GM19099 (cell line): ENCODE data around the gene LRMDA.

Source experiments
- POLR2A ChIP-seq: IDR thresholded peaks from 3 replicates; pipeline ENCODE4 v1.6.1; 2011; ENCODE audit warnings: low read depth; ENCODE audit not compliant: insufficient read length; ENCODE audit errors: extremely low read depth

The LRMDA gene

GRCh38 chr10:75464478-75465449 lies 33.3 kb downstream of the LRMDA start:
- no peak for TF ChIP-seq POLR2A

DNA sequence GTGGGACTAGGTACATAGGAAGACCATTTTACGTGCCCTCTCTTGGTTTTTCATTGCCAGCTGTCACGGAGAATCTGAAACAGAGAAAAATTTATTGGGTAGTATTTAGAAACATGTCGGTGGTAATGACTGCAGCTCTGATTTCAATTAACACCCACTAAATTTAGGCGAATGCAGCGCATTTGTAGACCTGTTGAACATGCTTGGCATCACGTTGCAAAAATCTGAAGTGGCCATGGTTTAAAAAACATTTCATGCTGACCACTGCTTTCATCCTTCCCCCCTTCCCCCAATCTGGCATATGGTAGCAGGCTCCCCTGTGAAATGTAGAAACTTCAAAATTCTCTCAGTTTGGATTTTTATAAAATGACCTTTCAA lies 34.0 kb downstream of the LRMDA start:
- TF ChIP-seq POLR2A, result no peak

DNA sequence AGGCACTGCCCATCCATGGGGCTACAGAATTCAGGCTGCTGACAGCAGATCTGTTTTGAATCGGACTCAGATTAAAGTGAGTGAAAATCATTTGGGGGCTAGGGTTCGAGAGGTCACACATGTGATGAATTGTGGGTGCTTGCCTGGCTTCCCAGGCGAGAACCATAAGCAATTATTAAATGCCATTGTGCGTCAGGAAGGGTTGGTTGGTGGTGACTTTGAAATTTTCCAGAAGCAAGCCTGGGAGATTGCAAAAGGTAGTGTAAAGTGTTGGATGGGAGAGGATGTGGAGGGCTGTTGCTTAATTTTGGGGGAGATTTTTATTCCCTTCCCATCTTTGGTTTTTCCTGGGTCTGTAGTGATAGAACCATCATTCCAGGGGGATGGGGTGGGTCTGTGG lies 34.6 kb downstream of the LRMDA start:
- TF ChIP-seq POLR2A, result no peak

DNA sequence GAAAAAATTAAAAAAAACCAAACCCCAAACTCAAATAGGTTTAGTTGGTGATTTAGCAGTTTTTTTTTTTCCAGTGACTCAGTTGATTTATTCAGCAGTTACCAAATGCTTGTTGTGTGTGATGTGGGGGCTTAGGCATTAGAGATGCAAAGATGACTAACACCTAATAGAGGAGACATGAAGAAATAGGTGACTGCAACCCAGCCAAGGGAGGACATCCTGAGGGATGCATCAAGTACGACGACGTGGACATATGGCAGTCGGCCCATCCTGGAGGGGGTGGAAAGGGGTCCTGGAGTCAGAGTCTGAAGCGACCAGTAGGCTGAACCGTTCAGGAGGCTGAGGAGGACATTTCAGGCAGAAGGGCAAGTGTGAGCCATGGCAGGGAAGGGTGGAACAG lies 35.5 kb downstream of the LRMDA start:
- no peak for TF ChIP-seq POLR2A

DNA sequence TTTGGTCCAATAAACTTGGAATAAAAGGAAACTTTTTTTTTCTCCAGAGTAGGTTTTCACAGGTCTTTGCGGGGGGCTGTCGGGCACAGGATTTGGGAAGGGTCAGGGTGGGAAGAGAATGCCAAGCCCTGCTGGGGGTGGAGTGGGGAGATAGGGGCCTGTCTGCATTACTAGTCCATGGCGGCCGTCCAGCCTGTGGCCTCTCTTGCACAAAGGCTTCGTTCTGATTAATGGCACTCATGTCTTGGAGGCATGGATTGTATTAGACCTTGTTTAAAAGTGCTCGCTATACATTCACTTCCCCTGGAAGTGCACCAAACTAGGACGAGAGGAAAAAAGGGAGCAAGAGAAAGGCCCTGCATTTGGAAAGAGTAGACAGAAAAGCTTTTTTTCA lies 37.2 kb downstream of the LRMDA start:
- no peak for TF ChIP-seq POLR2A

GRCh38 chr10:75469006-75469616 lies 37.7 kb downstream of the LRMDA start:
- TF ChIP-seq POLR2A, result no peak

- TF ChIP-seq POLR2A, result no peak
Observed at GRCh38 chr10:75470901-75471300, 39.5 kb downstream of the LRMDA start.

DNA sequence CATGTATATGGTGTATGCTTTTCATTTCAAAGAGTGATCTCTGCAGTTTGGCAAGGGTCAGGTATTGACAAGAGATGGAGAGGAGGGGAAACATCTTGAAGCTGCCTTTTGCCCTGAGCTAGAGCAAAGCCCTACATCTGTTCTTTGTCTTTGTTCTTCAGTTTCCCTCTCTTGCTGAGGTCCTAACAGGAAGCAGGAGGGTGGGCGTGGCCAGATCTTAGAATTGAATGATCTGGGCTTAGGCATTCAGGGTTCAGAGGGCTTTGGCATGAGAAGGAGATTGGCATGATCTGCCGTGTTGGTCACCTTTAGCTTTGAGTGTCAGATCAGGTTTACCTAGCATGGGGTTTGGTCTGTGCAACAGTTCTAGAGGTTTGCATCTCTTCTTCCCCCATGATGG lies 41.3 kb downstream of the LRMDA start:
- TF ChIP-seq POLR2A, result no peak

GRCh38 chr10:75474106-75474505 lies 42.7 kb downstream of the LRMDA start:
- no peak for TF ChIP-seq POLR2A

GRCh38 chr10:75475460-75476182 lies 44.2 kb downstream of the LRMDA start:
- no peak for TF ChIP-seq POLR2A

DNA sequence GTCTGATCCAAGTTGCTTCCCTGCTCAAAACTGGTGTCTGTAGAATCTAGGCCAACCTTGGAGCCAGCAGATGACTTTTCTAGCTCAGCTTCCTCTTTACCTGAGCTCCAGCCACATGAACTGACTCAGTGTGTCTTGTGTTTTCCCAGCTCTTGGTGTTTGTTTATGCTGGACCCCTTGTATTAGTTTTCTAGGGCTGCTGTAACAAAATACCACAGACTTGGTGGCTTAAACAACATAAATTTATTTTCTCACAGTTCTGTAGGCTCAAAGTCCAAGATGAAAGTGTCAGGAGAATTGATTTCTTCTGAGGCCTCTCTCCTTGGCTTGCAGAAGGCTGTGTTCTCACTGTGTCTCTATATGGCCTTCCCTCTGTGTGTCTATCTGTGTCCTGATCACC lies 45.1 kb downstream of the LRMDA start:
- no peak for TF ChIP-seq POLR2A

DNA sequence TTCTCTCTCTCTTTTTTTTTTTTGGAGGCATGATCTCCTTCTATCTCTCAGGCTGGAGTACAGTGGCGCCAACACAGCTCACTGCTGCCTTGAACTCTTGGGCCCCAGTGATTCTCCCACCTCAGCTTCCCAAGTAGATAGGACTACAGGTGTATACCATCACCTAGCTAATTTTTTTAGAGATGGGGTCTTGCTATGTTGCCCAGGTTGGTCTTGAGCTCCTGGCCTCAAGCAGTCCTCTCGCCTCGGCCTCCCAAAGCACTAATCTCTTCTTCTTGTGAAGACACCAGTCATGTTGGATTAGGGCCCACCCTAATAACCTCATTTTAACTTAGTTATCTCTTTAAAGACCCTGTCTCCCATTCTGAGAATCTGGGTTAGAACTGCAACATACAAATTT lies 45.6 kb downstream of the LRMDA start:
- TF ChIP-seq POLR2A, result no peak

DNA sequence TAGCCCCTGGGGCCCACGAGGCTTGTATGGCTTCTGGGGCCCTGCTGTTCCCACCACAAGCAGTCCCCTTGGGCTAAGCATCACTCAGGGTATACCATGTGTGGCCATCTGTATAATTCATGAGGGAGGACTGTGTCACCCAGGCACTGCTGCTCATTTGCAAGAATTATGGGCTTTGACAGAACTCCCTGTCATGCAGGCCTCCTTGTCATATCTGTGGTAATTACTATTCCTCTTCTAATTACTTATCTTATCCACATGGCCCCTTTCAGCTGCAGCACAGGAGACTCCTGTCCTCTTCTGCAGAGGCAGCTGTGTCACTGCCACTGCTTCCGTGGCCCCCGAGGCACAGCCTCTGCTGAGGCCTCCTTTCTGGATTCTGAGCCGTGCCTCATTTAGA lies 46.3 kb downstream of the LRMDA start:
- no peak for TF ChIP-seq POLR2A

DNA sequence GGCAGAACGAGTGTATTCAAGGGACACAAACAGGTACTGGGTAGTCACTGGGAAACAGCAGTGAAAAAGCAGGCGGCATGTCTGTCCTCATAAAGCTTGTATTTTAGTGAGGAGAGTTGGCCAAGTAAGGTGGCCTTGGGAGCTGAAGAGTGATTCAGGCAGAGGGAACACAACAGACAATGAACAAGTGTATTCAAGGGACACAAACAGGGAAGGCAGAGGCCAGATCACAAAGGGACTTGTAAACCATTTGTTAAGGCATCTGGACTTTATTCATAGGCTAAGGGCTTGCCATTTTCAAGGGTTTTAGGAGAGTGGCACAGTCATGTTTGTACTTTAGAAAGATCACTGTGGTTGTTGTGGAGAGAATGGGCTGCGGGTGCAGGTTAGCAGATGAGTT lies 49.0 kb downstream of the LRMDA start:
- TF ChIP-seq POLR2A, result no peak

DNA sequence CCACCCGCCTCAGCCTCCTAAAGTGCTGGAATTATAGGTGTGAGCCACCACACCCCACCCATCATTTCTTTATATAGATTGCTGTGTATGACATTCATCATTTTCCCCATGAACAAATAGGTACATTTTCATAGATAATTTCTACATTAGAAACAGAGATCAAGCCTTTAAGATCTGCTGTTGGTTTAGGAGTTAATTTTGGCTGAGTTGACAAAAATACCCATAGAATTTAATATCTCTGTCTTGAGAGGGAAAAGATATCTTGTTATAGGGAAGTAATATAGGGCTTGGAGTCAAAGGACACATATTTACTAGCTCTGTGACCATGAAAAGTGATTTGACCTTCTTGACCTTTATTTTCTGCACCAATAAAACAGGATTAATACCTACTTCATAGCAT lies 51.8 kb downstream of the LRMDA start:
- no peak for TF ChIP-seq POLR2A

DNA sequence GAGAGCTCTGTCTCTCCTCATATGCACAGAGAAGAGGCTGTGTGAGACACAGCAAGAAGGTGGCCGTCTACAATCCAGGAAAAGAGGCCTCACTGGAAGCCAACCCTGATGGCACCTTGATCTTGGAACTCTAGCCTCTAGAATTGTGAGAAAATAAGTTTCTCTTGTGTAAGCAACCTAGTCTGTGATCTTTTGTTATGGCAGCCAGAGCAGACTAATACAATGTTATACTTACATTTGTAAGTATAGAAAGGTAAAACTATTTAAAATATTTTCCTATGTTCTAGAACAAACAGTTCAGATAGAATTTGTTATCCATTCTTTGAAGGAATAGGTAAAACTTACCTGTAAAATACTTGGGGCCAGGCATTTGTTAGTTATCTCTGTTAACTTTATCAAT lies 53.3 kb downstream of the LRMDA start:
- TF ChIP-seq POLR2A, result no peak
